Measurements from ENCODE around the gene SRMS. TPM values are rescaled to one million over a fixed set of nuclear protein-coding genes. Genes with fewer than 3 reads are reported as not detected.

Gene SRMS
- not detected for total RNA-seq

DNA sequence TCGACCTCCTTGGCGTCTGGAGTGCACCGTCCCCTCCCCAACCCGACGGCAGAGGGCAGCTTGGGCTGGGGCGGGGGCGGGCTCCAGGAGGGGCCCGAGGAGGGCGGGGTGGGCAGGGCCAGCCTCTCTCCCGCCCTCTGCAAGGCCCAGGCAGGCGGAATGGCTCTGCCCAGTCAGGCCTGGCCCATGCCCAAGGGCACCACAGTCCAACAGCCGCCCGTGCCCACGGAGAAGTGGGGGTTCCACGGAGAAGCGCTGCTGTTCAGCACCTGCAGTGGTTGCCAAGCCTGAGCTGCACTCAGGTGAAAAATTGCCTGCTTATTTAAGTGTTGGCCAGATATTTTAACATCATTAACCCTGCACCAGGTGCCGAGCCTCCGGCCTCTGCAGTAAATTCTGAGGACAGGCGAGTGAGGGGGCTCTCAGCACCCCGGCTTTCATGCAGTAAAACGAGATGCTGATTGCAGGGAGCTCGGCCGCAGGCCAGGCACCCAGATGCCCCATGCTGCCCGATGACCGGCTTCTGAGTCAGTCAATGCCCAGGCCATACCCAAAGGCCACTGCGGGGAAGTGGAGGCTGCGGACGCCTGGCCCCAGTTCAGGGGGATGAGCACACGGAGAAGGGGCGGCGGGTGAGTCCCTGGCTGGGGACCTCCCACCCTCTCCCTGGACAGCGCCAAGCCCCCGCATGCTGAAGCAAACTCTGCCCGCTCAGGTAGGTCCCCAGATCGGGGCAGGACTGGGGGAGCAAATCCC, at the start of gene SRMS:
Gene SRMS (minus strand): TSS at position 25 of the 756 bp plus-strand sequence. CDS start 286 bp downstream, outside the sequence.
- peaks cover 33 to 40% (median 33%) of the 10 kb centered on the region in 3 donors for H3K27me3 ChIP-seq
- no peaks in the 10 kb centered on the region for H3K36me3 ChIP-seq
- no peak within 1 kb of the TSS for H3K4me3 ChIP-seq
- ATAC-seq (no peak), DNase-seq (no peak)
- no peaks in the 10 kb centered on the region for H3K9me3 ChIP-seq
- intact Hi-C loops (cut with DNase I; ENCODE audit: low total_unique reads) (no loop called here), in situ Hi-C loops (cut with MboI; ENCODE audit: low sequenced_read_pairs in 4 of 4) (loop anchor here in 1 of 4 donors (25.0 kb wide), 1 partner anchor 89 kb away; the partner anchor contains the start of gene GMEB2)
- TF ChIP-seq, protein P1, sequence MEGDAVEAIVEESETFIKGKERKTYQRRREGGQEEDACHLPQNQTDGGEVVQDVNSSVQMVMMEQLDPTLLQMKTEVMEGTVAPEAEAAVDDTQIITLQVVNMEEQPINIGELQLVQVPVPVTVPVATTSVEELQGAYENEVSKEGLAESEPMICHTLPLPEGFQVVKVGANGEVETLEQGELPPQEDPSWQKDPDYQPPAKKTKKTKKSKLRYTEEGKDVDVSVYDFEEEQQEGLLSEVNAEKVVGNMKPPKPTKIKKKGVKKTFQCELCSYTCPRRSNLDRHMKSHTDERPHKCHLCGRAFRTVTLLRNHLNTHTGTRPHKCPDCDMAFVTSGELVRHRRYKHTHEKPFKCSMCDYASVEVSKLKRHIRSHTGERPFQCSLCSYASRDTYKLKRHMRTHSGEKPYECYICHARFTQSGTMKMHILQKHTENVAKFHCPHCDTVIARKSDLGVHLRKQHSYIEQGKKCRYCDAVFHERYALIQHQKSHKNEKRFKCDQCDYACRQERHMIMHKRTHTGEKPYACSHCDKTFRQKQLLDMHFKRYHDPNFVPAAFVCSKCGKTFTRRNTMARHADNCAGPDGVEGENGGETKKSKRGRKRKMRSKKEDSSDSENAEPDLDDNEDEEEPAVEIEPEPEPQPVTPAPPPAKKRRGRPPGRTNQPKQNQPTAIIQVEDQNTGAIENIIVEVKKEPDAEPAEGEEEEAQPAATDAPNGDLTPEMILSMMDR (IDR thresholded peaks at IDR 0.05 in 4 of 5, conservative IDR thresholded peaks at IDR 0.05 in 1 of 5) = no peak
- TF ChIP-seq POLR2A (IDR thresholded peaks at IDR 0.05) = no peak
- no peak within 1 kb of the TSS for H3K27ac ChIP-seq
- H3K4me1 ChIP-seq = no peaks in the 10 kb centered on the region

- ATAC-seq (no peak), DNase-seq (no peak)
- Histone ChIP-seq H3K4me1 (no peaks in the 10 kb centered on the region), H3K9me3 (no peaks in the 10 kb centered on the region), H3K27ac (no peak overlapping the region), H3K4me3 (no peak overlapping the region), H3K36me3 (peaks cover 0 to 69% of the 10 kb centered on the region in 2 donors), H3K27me3 (no peaks in the 10 kb centered on the region)
- no peak for TF ChIP-seq POLR2A (IDR thresholded peaks at IDR 0.05)
- TF ChIP-seq, protein P1 (IDR thresholded peaks at IDR 0.05 in 4 of 5, conservative IDR thresholded peaks at IDR 0.05 in 1 of 5) = no peak
- in situ Hi-C loops (cut with MboI; ENCODE audit: low sequenced_read_pairs in 4 of 4) (no loop called here), intact Hi-C loops (cut with DNase I; ENCODE audit: low total_unique reads) (no loop called here)
Measured at GRCh38 chr20:63596423-63596822, 48.9 kb upstream of the SRMS start.

GRCh38 chr20:63595416-63596127, 48.0 kb upstream of the SRMS start:
- Histone ChIP-seq H3K27me3 (no peaks in the 10 kb centered on the region), H3K4me3 (no peak overlapping the region), H3K4me1 (no peaks in the 10 kb centered on the region), H3K27ac (no peak overlapping the region), H3K36me3 (peaks cover 0 to 67% of the 10 kb centered on the region in 2 donors), H3K9me3 (no peaks in the 10 kb centered on the region)
- intact Hi-C loops (cut with DNase I; ENCODE audit: low total_unique reads) = no loop called here
- DNase-seq (no peak), ATAC-seq (no peak)
- no peak for TF ChIP-seq POLR2A (IDR thresholded peaks at IDR 0.05)
- TF ChIP-seq, protein P1 (IDR thresholded peaks at IDR 0.05 in 4 of 5, conservative IDR thresholded peaks at IDR 0.05 in 1 of 5) = no peak
- in situ Hi-C loops (cut with MboI; ENCODE audit: low sequenced_read_pairs in 4 of 4) = no loop called here

DNA sequence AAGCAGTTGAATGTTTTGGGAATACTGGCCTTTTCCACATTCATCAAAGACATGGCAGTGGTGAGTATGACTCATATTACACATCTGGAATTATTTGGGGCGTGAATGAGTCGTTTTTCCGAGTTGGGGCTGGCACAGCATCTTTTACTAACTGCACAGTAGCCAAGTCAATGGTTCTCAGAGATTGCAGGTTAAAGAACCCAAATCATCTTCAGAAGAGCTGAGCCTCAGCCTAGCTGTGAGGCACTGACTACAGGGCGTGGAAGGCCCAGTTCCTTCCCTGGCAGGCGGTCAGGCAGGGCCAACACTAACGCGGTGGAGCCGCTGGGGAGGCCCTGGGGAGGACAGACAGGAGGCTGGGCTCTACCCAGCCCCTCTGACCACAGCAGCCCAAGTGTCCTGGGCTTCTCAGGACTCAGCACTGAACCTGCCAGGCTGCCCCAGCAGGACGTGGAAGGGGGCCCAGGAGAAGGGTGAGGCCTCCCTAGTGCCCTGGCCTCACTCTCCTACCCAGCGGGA, 46.6 kb upstream of the SRMS start:
- H3K9me3 ChIP-seq = no peaks in the 10 kb centered on the region
- no peak for TF ChIP-seq POLR2A (IDR thresholded peaks at IDR 0.05)
- TF ChIP-seq, protein P1 (IDR thresholded peaks at IDR 0.05 in 4 of 5, conservative IDR thresholded peaks at IDR 0.05 in 1 of 5) = no peak
- no peaks in the 10 kb centered on the region for H3K27me3 ChIP-seq
- in situ Hi-C loops (cut with MboI; ENCODE audit: low sequenced_read_pairs in 4 of 4) = no loop called here
- H3K36me3 ChIP-seq = peaks cover 0 to 72% of the 10 kb centered on the region in 2 donors
- H3K27ac ChIP-seq = no peak overlapping the region
- intact Hi-C loops (cut with DNase I; ENCODE audit: low total_unique reads) = no loop called here
- ATAC-seq (peak in 1 of 2 donors; percentile 61), DNase-seq (no peak)
- no peaks in the 10 kb centered on the region for H3K4me1 ChIP-seq
- H3K4me3 ChIP-seq = no peak overlapping the region

All from gastrocnemius medialis (tissue), 4 donors.